Stomach (tissue), 4 donors: ENCODE measurements around the gene INPP5A.

Experiments
- CTCF ChIP-seq, 7 experiments: fragments of 450-650 bp in 4 of 7; fragments of 200-600 bp in 3 of 7; sonication (generic) in 3 of 7; IDR thresholded peaks; one replicate each; pipeline ENCODE4 v1.5.1; 2016 to 2019; ENCODE audit warnings: antibody characterized with exemption in 7 of 7, control low read depth in 2 of 7, mild to moderate bottlenecking in 1 of 7
- EP300 ChIP-seq: sonication (generic); formaldehyde crosslinking; IDR thresholded peaks from one replicate; pipeline ENCODE4 v1.6.1; 2017; ENCODE audit warnings: antibody characterized with exemption
- POLR2A ChIP-seq, 4 donors: fragments of 450-650 bp; IDR thresholded peaks; one replicate each; pipeline ENCODE4 v1.6.1; 2016; ENCODE audit warnings: antibody characterized with exemption in 4 of 4, control low read depth in 2 of 4, mild to moderate bottlenecking in 1 of 4, moderate library complexity in 1 of 4
- POLR2AphosphoS5 ChIP-seq, 3 donors: sonication (generic); formaldehyde crosslinking; IDR thresholded peaks; one replicate each; pipeline ENCODE4 v1.6.1; 2016; ENCODE audit warnings: antibody characterized with exemption in 3 of 3

- TF ChIP-seq CTCF (IDR thresholded peaks at IDR 0.05) (no peak), POLR2A (IDR thresholded peaks at IDR 0.05) (no peak), POLR2AphosphoS5 (IDR thresholded peaks at IDR 0.05) (no peak), EP300 (no peak)
Measured at GRCh38 chr10:132509506-132510173, 27.9 kb upstream of the INPP5A start.
